ENCODE results near the gene DZIP1L.
A peak's percentile ranks its signal among the peaks of the same experiment; 100 is the strongest.

DZIP1L gene

GRCh38 chr3:138127636-138128365 is 12.4 kb upstream of the DZIP1L start:
- TF ChIP-seq CTCF (conservative IDR thresholded peaks at IDR 0.05; ENCODE audit: low read depth, low read length) = no peak
- DNase-seq (ENCODE audit: low read depth) = no peak
- H3K4me3 ChIP-seq (ENCODE audit: low read depth, low read length) = no peak overlapping the region

GRCh38 chr3:138125548-138126221 is 10.3 kb upstream of the DZIP1L start:
- DNase-seq (ENCODE audit: low read depth) = peak; percentile 56
- no peak overlapping the region for H3K4me3 ChIP-seq (ENCODE audit: low read depth, low read length)
- no peak for TF ChIP-seq CTCF (conservative IDR thresholded peaks at IDR 0.05; ENCODE audit: low read depth, low read length)

- no peak overlapping the region for H3K4me3 ChIP-seq (ENCODE audit: low read depth, low read length)
- DNase-seq (ENCODE audit: low read depth) = peak; percentile 75
- no peak for TF ChIP-seq CTCF (conservative IDR thresholded peaks at IDR 0.05; ENCODE audit: low read depth, low read length)
Measured at GRCh38 chr3:138124706-138125355, 9.4 kb upstream of the DZIP1L start.

GRCh38 chr3:138124188-138124587 is 8.8 kb upstream of the DZIP1L start:
- TF ChIP-seq CTCF (conservative IDR thresholded peaks at IDR 0.05; ENCODE audit: low read depth, low read length) = no peak
- DNase-seq (ENCODE audit: low read depth) = no peak
- no peak overlapping the region for H3K4me3 ChIP-seq (ENCODE audit: low read depth, low read length)

- H3K4me3 ChIP-seq (ENCODE audit: low read depth, low read length) = no peak overlapping the region
- no peak for TF ChIP-seq CTCF (conservative IDR thresholded peaks at IDR 0.05; ENCODE audit: low read depth, low read length)
- no peak for DNase-seq (ENCODE audit: low read depth)
Measured at GRCh38 chr3:138119423-138119766, 4.0 kb upstream of the DZIP1L start.

- peak; percentile 81 for DNase-seq (ENCODE audit: low read depth)
- no peak overlapping the region for H3K4me3 ChIP-seq (ENCODE audit: low read depth, low read length)
- TF ChIP-seq CTCF (conservative IDR thresholded peaks at IDR 0.05; ENCODE audit: low read depth, low read length) = peak; percentile 97
Measured at GRCh38 chr3:138118612-138119422, 3.4 kb upstream of the DZIP1L start.

All from choroid plexus epithelial cell (primary cell).